Inflammatory macrophage treated with lipopolysaccharide for 4 hours (primary cell): Measurements from ENCODE around the gene GAS2L3.
"Not testable (repeated sequence)": the region's sequence is repeated elsewhere in the genome, so short reads cannot be mapped to it uniquely, and the experiment has no call there.

ENCODE experiments used
- DNase-seq: peaks from one replicate; pipeline ENCODE4 v3.0.0-alpha.2; 2020

The GAS2L3 gene

GRCh38 chr12:100576331-100577036 lies 3.0 kb downstream of the GAS2L3 start:
- DNase-seq = peak; percentile 97

- no peak for DNase-seq
These were observed 5.4 kb downstream of the GAS2L3 start for GRCh38 chr12:100578923-100579322.

- peak; percentile 61 for DNase-seq
These were observed 6.4 kb downstream of the GAS2L3 start for GRCh38 chr12:100579844-100580243.

GRCh38 chr12:100584256-100584655 lies 10.8 kb downstream of the GAS2L3 start:
- DNase-seq = no peak

- DNase-seq = no peak
These were observed 18.5 kb downstream of the GAS2L3 start for GRCh38 chr12:100591979-100592378.

- no peak for DNase-seq
These were observed 20.0 kb downstream of the GAS2L3 start for GRCh38 chr12:100593490-100593889.

- no peak for DNase-seq
These were observed 28.1 kb downstream of the GAS2L3 start for GRCh38 chr12:100601626-100602025.

GRCh38 chr12:100602997-100603396 lies 29.5 kb downstream of the GAS2L3 start:
- peak; percentile 46 for DNase-seq

- peak; percentile 52 for DNase-seq
These were observed 35.3 kb downstream of the GAS2L3 start for GRCh38 chr12:100608776-100609175.

GRCh38 chr12:100610666-100611430 lies 37.4 kb downstream of the GAS2L3 start:
- peak; percentile 47 for DNase-seq

GRCh38 chr12:100612606-100613005 lies 39.1 kb downstream of the GAS2L3 start:
- DNase-seq = no peak

GRCh38 chr12:100624571-100624970 lies 51.1 kb downstream of the GAS2L3 start:
- no peak for DNase-seq

GRCh38 chr12:100632445-100632892 lies 59.0 kb downstream of the GAS2L3 start:
- DNase-seq = no peak

GRCh38 chr12:100633082-100633785 lies 59.8 kb downstream of the GAS2L3 start:
- DNase-seq = not testable (repeated sequence)

GRCh38 chr12:100643246-100643645 lies 69.8 kb downstream of the GAS2L3 start:
- DNase-seq = no peak

- DNase-seq = no peak
These were observed 73.4 kb downstream of the GAS2L3 start for GRCh38 chr12:100646896-100647295.

- DNase-seq = no peak
These were observed 77.6 kb downstream of the GAS2L3 start for GRCh38 chr12:100651108-100651507.

GRCh38 chr12:100651694-100652093 lies 78.2 kb downstream of the GAS2L3 start:
- DNase-seq = no peak

GRCh38 chr12:100652488-100652887 lies 79.0 kb downstream of the GAS2L3 start:
- no peak for DNase-seq

- no peak for DNase-seq
These were observed 82.7 kb downstream of the GAS2L3 start for GRCh38 chr12:100656141-100656540.

GRCh38 chr12:100656856-100657255 lies 83.4 kb downstream of the GAS2L3 start:
- DNase-seq = no peak

- DNase-seq = no peak
These were observed 87.9 kb downstream of the GAS2L3 start for GRCh38 chr12:100661300-100661951.

GRCh38 chr12:100666588-100666987 lies 93.1 kb downstream of the GAS2L3 start:
- no peak for DNase-seq
